Vagina (tissue), 2 donors: Measurements from ENCODE around the gene VPS11.

ENCODE experiments used
- CTCF ChIP-seq, 3 experiments: fragments of 450-650 bp in 2 of 3; fragments of 200-600 bp in 1 of 3; sonication (generic) in 1 of 3; IDR thresholded peaks; one replicate each; pipeline ENCODE4 v1.5.1; 2017 to 2019; ENCODE audit warnings: antibody characterized with exemption in 3 of 3, mild to moderate bottlenecking in 2 of 3, moderate library complexity in 2 of 3
- POLR2AphosphoS5 ChIP-seq, 2 donors: sonication (generic); formaldehyde crosslinking; IDR thresholded peaks; one replicate each; pipeline ENCODE4 v1.9.0; 2017; ENCODE audit warnings: antibody characterized with exemption in 2 of 2, mild to moderate bottlenecking in 2 of 2, low read depth in 1 of 2; ENCODE audit not compliant: insufficient read depth in 1 of 2

- no peak for TF ChIP-seq CTCF (IDR thresholded peaks at IDR 0.05)
- TF ChIP-seq POLR2AphosphoS5 (IDR thresholded peaks at IDR 0.05; ENCODE audit: insufficient read depth in 1 of 2, low read depth in 1 of 2) = no peak
Measured at GRCh38 chr11:119120639-119121007, 53.0 kb downstream of the VPS11 start.
